H9 (cell line): ENCODE results near the gene ENGASE. TPM values are rescaled to one million over a fixed set of nuclear protein-coding genes. Genes with fewer than 3 reads are reported as not detected.

Source experiments
- DNase-seq: peaks from one replicate; pipeline ENCODE4 v3.0.0-alpha.2; 2017
- H2AFZ ChIP-seq: one replicate; pipeline ENCODE4 v1.6.1; 2013; ENCODE audit warnings: mild to moderate bottlenecking, low read length, control low read depth, moderate library complexity
- H2AK5ac ChIP-seq: 2 replicates; pipeline ENCODE4 v1.6.1; 2013; ENCODE audit warnings: low read length, control low read depth, mixed read lengths; ENCODE audit not compliant: insufficient read length
- H2BK120ac ChIP-seq: one replicate; pipeline ENCODE4 v1.6.1; 2013; ENCODE audit warnings: low read depth, mild to moderate bottlenecking, low read length, control low read depth, inconsistent platforms; ENCODE audit not compliant: poor library complexity, severe bottlenecking
- H2BK12ac ChIP-seq: 2 replicates; pipeline ENCODE4 v1.6.1; 2013; ENCODE audit warnings: low read length, control low read depth, mixed read lengths, low read depth; ENCODE audit not compliant: insufficient read length
- H2BK15ac ChIP-seq: 2 replicates; pipeline ENCODE4 v1.6.1; 2013; ENCODE audit warnings: low read depth, low read length, control low read depth
- H2BK20ac ChIP-seq: one replicate; pipeline ENCODE4 v1.6.1; 2013; ENCODE audit warnings: low read depth, mild to moderate bottlenecking, low read length, control low read depth, inconsistent platforms; ENCODE audit not compliant: poor library complexity, severe bottlenecking
- H2BK5ac ChIP-seq: 2 replicates; pipeline ENCODE4 v1.6.1; 2013; ENCODE audit warnings: low read length, control low read depth, mixed read lengths; ENCODE audit not compliant: insufficient read length
- H3K14ac ChIP-seq: 2 replicates; pipeline ENCODE4 v1.6.1; 2013; ENCODE audit warnings: low read length, control low read depth; ENCODE audit not compliant: insufficient read depth
- H3K18ac ChIP-seq: 2 replicates; pipeline ENCODE4 v1.6.1; 2013; ENCODE audit warnings: low read depth, mild to moderate bottlenecking, mixed read lengths, low read length, control low read depth; ENCODE audit not compliant: insufficient read length
- H3K23ac ChIP-seq: 2 replicates; pipeline ENCODE4 v1.6.1; 2013; ENCODE audit warnings: low read length, control low read depth, mixed read lengths, low read depth; ENCODE audit not compliant: insufficient read length
- H3K23me2 ChIP-seq: 2 replicates; pipeline ENCODE4 v1.6.1; 2013; ENCODE audit warnings: low read depth, mild to moderate bottlenecking, mixed read lengths, low read length, control low read depth; ENCODE audit not compliant: insufficient read length, poor library complexity, severe bottlenecking
- H3K27ac ChIP-seq: 2 replicates; pipeline ENCODE4 v1.5.1; 2013; ENCODE audit warnings: low read length, control low read depth, mixed read lengths, low read depth; ENCODE audit not compliant: insufficient read length
- H3K27me3 ChIP-seq: 2 replicates; pipeline ENCODE4 v1.6.1; 2013; ENCODE audit warnings: low read length, control low read depth, inconsistent platforms; ENCODE audit not compliant: insufficient read depth
- H3K4ac ChIP-seq: 2 replicates; pipeline ENCODE4 v1.6.1; 2013; ENCODE audit warnings: low read depth, mild to moderate bottlenecking, control low read depth, inconsistent platforms, low read length, moderate library complexity
- H3K4me1 ChIP-seq: 2 replicates; pipeline ENCODE4 v1.6.1; 2013; ENCODE audit warnings: low read length, control low read depth, inconsistent platforms; ENCODE audit not compliant: insufficient read depth
- H3K4me2 ChIP-seq: 2 replicates; pipeline ENCODE4 v1.6.1; 2013; ENCODE audit warnings: low read length, control low read depth, mixed read lengths; ENCODE audit not compliant: insufficient read length, insufficient read depth
- H3K56ac ChIP-seq: 2 replicates; pipeline ENCODE4 v1.6.1; 2013; ENCODE audit warnings: low read depth, mild to moderate bottlenecking, mixed read lengths, low read length, control low read depth; ENCODE audit not compliant: insufficient read length
- H3K79me1 ChIP-seq: 2 replicates; pipeline ENCODE4 v1.6.1; 2013; ENCODE audit warnings: low read depth, mild to moderate bottlenecking, moderate library complexity, low read length, control low read depth, inconsistent platforms; ENCODE audit not compliant: insufficient read depth, poor library complexity, severe bottlenecking
- H3K79me2 ChIP-seq: 2 replicates; pipeline ENCODE4 v1.6.1; 2013; ENCODE audit warnings: low read length, control low read depth, inconsistent platforms; ENCODE audit not compliant: insufficient read depth
- H3K9ac ChIP-seq: 2 replicates; pipeline ENCODE4 v1.6.1; 2013; ENCODE audit warnings: low read length, control low read depth, mixed read lengths; ENCODE audit not compliant: insufficient read length; ENCODE audit errors: extremely low read depth
- H3K9me3 ChIP-seq: one replicate; pipeline ENCODE4 v1.6.1; 2013; ENCODE audit warnings: low read depth, low read length, inconsistent platforms; ENCODE audit not compliant: control insufficient read depth
- H3T11ph ChIP-seq: one replicate; pipeline ENCODE4 v1.6.1; 2013; ENCODE audit warnings: mild to moderate bottlenecking, low read length, control low read depth, inconsistent platforms
- H4K20me1 ChIP-seq: one replicate; pipeline ENCODE4 v1.6.1; 2013; ENCODE audit not compliant: control insufficient read depth, insufficient read length, insufficient read depth
- H4K5ac ChIP-seq: 2 replicates; pipeline ENCODE4 v1.6.1; 2013; ENCODE audit warnings: low read depth, mild to moderate bottlenecking, mixed read lengths, low read length, control low read depth; ENCODE audit not compliant: insufficient read length
- H4K8ac ChIP-seq: replicated peaks from 2 replicates; pipeline ENCODE4 v1.6.1; 2013; ENCODE audit warnings: low read length, control low read depth, mixed read lengths, low read depth; ENCODE audit not compliant: insufficient read length
- H4K91ac ChIP-seq: 2 replicates; pipeline ENCODE4 v1.6.1; 2013; ENCODE audit warnings: low read depth, mild to moderate bottlenecking, moderate library complexity, mixed read lengths, low read length, control low read depth; ENCODE audit not compliant: insufficient read length
- H3K27ac Mint-ChIP-seq, 3 experiments: 2 replicates in 2 of 3; 3 replicates in 1 of 3; pipeline ENCODE4 v1.8.0; 2020 to 2021; ENCODE audit warnings: mixed read lengths in 3 of 3, mild to moderate bottlenecking in 1 of 3, moderate library complexity in 1 of 3
- H3K27me3 Mint-ChIP-seq: 2 replicates; pipeline ENCODE4 v1.8.0; 2021; ENCODE audit warnings: low read depth, mild to moderate bottlenecking, moderate library complexity, mixed read lengths
- H3K36me3 Mint-ChIP-seq, 3 experiments: 2 replicates in 2 of 3; 3 replicates in 1 of 3; pipeline ENCODE4 v1.8.0; 2020 to 2021; ENCODE audit warnings: low read depth in 3 of 3, mixed read lengths in 3 of 3; ENCODE audit not compliant: insufficient read depth in 1 of 3
- H3K4me1 Mint-ChIP-seq, 2 experiments: 2 replicates each; pipeline ENCODE4 v1.8.0; 2020; ENCODE audit warnings: mixed read lengths in 2 of 2
- H3K4me3 Mint-ChIP-seq, 2 experiments: 2 replicates in 1 of 2; 3 replicates in 1 of 2; pipeline ENCODE4 v1.8.0; 2020 to 2021; ENCODE audit warnings: mild to moderate bottlenecking in 2 of 2, mixed read lengths in 2 of 2, moderate library complexity in 1 of 2
- H3K9me3 Mint-ChIP-seq, 2 experiments: 2 replicates in 1 of 2; 3 replicates in 1 of 2; pipeline ENCODE4 v1.8.0; 2020; ENCODE audit warnings: mild to moderate bottlenecking in 2 of 2, mixed read lengths in 2 of 2, moderate library complexity in 1 of 2
- CTCF ChIP-seq: fragments of 200-600 bp; sonication (generic); conservative IDR thresholded peaks from 3 replicates; pipeline ENCODE4 v1.8.0; 2021; ENCODE audit warnings: antibody characterized with exemption, mild to moderate bottlenecking
- WGBS: extraction: QIAGEN DNeasy Blood & Tissue Kit; methylation state at CpG from one replicate; pipeline ENCODE4 v1.1.7; 2013; ENCODE audit warnings: missing lambda C conversion rate, low lambda C conversion rate, mixed read lengths; ENCODE audit not compliant: insufficient read length; ENCODE audit errors: extremely low coverage; 5-methylcytosine and 5-hydroxymethylcytosine counted together
- total RNA-seq: library from RNA; stranded (reverse); gene quantifications from 2 replicates; pipeline ENCODE4 v1.2.1, GENCODE V29; 2021

Gene ENGASE
- total RNA-seq, 1 experiment from 2014 or later: 20.6 TPM

- H3K36me3 Mint-ChIP-seq: no peaks in the 10 kb centered on the region; a peak in 1 of 7 replicates
Measured at GRCh38 chr17:79111097-79111496, 36.5 kb downstream of the ENGASE start.

More at GRCh38 chr17:79111097-79111496, 36.5 kb downstream of the ENGASE start:
- peaks cover 2 to 13% of the 10 kb centered on the region in 2 experiments; a peak in 2 of 4 replicates for H3K4me1 Mint-ChIP-seq
- no peaks in the 10 kb centered on the region for H3K79me2 ChIP-seq
- H4K20me1 ChIP-seq: no peaks in the 10 kb centered on the region
- H3K56ac ChIP-seq: no peak overlapping the region
- no peaks in the 10 kb centered on the region for H3K9me3 Mint-ChIP-seq
- no peak overlapping the region for H3K9ac ChIP-seq
- H4K8ac ChIP-seq: no peak overlapping the region
- no peak for DNase-seq
- no peak overlapping the region for H2BK120ac ChIP-seq
- no peak overlapping the region for H3K23ac ChIP-seq
- WGBS: no CpG with 5 or more reads among the region's 12 CpGs
- no peak overlapping the region for H3T11ph ChIP-seq
- H2BK5ac ChIP-seq: no peak overlapping the region
- no peaks in the 10 kb centered on the region for H3K27me3 ChIP-seq
- no peak overlapping the region for H2BK20ac ChIP-seq
- H3K4me1 ChIP-seq: no peaks in the 10 kb centered on the region
- H3K4me3 Mint-ChIP-seq: no peak overlapping the region
- H4K91ac ChIP-seq: no peak overlapping the region
- no peak overlapping the region for H3K4ac ChIP-seq
- no peak overlapping the region for H3K18ac ChIP-seq
- H3K27me3 Mint-ChIP-seq: no peaks in the 10 kb centered on the region; the same call in 1 of the 2 replicates
- no peaks in the 10 kb centered on the region for H3K9me3 ChIP-seq
- no peak overlapping the region for H2AK5ac ChIP-seq
- TF ChIP-seq CTCF: no peak
- H2BK15ac ChIP-seq: no peak overlapping the region
- no peak overlapping the region for H3K14ac ChIP-seq
- no peak overlapping the region for H3K4me2 ChIP-seq
- no peaks in the 10 kb centered on the region for H3K23me2 ChIP-seq
- H4K5ac ChIP-seq: no peak overlapping the region
- H2BK12ac ChIP-seq: no peak overlapping the region
- H3K79me1 ChIP-seq: no peaks in the 10 kb centered on the region
- H2AFZ ChIP-seq: no peak overlapping the region
- no peak overlapping the region for H3K27ac Mint-ChIP-seq
- no peak overlapping the region for H3K27ac ChIP-seq
